Fibroblast of peridontal ligament (primary cell): ENCODE data around the gene CRMP1.

Experiments
- DNase-seq: peaks from one replicate; pipeline ENCODE4 v3.0.0-alpha.2; 2010; ENCODE audit errors: extremely low read depth

Gene CRMP1

DNA sequence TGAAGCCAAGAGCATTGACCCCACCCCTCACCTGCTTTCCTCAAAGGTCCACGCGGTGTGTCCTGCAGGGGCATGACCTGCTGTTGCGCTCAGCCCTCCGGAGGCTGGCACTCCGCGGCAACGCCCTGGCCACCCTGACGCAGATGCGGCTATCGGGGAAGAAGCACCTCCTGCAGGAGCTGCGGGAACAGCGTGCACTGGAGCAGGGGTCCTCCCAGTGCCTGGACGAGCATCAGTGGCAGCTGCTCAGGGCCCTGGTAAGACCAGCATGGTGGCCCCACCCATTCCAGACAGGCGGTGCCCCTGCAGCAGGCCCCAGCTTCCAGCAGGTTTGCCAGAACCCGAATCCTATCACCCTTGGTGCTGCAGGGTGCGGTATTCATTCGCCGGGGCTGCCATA, 95.9 kb downstream of the CRMP1 start:
- no peak for DNase-seq

DNA sequence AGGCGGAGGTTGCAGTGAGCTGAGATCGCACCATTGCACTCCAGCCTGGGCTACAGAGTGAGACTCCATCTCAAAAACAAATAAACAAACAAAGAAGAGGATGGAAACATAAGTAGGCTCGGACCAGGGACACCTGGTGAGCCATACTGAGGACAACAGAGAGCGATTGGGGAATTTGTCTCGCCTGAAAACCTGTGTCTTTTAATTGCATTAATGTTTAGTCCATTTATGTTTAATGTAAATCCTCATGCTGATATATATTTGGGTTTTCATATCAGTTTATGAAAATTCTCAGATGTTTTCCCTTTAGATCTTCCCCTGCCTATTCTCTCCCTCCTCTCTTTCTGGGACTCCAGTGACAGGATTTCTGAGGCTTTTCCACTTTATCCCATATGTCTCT, 97.3 kb downstream of the CRMP1 start:
- no peak for DNase-seq

DNA sequence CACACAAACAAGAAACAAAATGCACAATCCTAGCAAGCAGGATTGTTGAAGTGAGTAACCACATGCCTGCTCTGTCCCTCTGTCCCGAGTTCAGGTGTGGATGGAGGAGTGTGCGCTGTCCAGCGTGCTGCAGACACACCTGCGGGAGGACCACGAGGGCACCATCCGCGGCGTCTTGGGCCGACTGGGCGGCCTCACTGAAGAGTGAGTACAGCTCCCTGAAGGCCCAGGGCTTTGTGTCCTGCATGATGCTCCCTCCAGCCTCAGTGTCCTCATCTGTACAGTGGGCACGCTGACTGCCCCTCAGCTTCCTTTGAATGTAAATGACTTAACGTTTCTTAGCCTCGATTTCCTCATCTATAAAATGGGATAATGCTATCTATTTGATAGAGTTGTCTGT, 99.4 kb downstream of the CRMP1 start:
- DNase-seq, result no peak

DNA sequence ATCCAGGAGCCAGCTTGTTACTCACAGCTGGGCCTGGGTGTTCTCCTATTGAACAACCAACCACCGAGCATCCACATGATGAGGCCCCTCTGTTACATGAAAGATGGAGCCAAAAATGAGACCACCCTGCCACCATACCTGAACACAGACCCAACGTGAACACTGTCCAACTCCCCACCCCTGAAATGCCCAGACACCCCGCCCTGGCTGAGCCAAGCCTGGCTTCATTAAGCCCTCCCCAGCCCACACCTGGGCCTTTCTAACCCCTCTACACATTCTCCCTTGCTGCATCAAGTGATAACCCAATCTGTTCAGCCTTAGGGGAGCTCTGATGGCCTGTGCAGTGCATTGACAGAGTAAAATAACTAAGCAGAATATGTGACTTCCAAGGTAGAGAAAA, 101.2 kb downstream of the CRMP1 start:
- DNase-seq, result no peak

DNA sequence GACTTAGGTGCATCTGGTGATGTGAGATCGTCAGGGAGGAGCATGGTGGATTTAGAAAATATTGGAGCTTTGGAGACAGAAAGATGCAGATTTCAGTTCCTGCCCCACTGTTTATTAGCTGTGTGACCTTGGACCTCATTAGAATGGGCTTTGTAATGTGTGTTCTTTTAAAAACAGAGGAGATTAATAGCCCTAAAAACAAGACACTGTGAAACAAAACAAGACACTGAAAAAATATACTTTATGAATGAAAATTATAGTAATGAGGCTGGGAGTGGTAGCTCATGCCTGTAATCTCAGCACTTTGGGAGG, 102.4 kb downstream of the CRMP1 start:
- DNase-seq, result no peak

DNA sequence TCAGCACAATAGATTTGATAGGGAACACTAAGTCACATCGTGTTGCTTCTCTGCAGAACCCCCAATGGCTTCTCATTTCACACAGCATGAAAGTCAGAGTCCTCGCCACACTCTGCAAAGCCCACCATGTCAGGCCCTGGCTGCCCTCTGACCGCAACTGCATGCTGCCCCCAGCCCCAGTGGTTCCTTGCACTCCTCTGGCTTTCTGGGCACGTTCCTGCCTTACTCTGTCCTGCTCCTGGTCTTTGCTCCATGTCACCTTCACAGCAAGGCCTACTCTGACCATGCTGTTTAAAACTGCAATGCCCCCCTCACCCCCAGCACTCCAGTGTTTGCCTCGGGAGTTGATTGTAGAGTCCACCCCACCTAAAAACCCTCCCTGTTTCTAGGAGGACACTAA, 103.7 kb downstream of the CRMP1 start:
- DNase-seq, result no peak

DNA sequence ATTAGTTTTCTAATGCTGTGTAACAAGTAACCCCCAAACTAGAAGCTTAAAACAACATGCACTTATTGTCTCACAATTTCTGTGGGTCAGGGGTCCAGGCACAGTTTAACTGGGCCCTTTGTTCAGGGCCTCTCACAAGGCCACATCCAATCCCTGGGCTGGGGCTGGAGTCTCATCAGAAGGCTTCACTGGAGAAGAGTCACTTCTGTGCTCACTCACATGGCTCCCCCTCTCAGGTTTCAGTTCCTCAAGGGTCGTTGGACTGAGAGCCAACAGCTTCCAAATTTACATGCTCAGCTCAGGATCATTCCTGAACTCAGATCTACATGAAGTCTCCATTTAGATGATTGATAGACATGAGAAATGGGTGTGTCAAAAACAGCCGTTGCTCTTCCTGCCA, 104.7 kb downstream of the CRMP1 start:
- no peak for DNase-seq

DNA sequence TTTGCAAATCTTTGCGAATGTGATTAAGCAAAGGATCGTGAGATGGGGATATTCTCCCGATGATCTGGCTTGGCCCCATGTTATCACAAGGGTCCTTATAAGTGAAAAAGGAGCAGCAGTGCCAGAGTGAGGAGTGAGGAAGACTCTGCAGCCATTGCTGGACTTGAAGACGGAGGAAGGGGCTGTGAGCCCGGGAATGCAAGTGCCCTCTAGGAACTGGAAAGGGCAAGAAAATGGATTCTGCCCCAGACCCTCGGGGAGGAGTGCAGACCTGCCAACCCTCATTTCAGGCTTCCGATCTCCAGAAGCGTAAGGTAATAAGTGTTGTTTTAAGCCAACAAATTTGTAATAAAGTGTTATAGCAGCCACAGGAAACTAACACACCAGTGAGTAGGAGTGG, 105.6 kb downstream of the CRMP1 start:
- no peak for DNase-seq

DNA sequence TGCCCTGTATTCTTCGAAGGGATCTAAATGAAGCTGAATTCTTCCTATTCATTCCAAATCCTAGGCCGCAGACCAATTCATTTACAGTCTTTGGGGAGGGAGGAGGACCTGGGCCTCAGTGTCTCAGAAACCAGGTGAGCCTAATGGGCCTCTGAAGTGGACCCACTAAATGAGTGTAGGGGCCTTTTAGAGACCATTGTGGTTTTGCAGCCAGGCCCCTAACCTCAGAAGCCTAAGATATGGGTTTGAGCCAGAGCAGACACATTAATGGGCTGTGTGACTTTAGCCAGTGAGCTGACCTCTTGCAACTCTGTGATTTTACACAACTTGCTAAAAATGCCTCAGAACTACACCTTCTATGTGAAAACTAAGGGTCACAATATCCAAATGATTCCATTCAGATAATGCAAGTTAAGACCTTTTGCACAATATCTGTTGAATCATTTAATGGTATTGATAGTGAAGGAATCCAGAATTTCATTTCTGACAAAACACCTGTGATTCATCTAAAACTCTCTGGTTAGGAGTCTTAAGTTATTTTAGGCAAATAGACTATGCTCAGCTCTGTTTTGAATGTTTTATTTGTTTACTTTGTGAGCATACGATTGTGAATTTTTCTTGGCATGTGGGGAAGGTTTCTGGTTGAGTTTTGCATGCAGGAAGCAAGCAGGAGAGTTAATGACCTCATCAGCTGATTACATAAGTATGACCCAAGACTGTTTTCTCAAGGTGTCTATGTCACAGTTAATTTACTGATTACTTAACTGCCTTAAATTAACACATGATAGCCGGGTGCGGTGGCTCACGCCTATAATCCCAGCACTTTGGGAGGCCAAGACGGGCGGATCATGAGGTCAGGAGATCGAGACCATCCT, 106.8 kb downstream of the CRMP1 start:
- DNase-seq, result peak; percentile 86

DNA sequence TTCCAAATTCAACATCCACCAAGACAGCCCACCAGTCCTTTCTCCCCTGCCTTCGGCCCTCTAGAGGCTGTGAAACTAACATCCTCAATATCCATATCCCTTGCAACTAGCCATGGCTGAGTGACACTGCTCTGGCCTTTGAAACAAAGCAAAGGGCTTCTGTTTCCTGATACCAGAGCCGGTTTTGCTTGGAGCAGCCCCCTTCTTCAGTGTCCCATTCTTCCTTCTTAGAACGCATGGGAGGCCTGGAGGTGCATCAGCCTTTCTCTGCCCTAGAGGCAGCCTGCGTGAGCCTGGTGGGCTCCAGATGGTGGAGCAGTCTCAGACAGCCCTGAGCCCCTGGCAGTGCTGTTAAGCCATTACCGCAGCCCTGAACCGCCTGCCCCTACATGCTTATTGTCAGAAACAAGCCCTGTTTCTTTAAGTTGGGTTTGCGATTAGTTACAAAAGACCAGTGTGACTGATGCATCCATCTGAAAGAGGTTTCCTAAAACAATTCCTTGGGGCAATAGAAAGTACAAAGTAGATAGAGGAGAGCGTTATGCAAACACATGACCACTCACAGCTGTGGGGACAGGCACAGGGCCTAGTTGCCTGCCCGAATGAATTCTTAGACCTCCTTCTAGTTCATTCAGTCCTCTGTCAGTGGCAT, 107.8 kb downstream of the CRMP1 start:
- DNase-seq, result peak; percentile 47

DNA sequence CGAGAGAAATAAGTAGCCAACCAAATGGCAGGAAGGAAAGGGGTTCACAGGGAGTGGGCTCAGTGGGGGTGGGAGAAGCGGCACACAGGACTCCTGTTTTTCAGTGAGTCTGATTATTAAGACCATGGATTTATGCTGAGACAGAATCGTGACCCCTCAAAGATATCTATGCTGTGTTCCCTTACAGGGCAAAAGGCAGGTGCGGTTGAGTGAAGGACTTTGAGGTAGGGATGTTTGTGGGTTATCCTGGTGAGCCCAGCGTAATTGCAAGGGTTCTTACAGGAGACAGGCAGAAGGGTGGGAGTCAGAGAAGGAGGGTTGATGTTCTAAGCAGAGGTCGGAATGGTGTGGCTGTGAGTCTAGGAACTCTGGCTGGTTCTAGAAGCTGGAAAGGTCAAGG, 108.9 kb downstream of the CRMP1 start:
- DNase-seq, result no peak

DNA sequence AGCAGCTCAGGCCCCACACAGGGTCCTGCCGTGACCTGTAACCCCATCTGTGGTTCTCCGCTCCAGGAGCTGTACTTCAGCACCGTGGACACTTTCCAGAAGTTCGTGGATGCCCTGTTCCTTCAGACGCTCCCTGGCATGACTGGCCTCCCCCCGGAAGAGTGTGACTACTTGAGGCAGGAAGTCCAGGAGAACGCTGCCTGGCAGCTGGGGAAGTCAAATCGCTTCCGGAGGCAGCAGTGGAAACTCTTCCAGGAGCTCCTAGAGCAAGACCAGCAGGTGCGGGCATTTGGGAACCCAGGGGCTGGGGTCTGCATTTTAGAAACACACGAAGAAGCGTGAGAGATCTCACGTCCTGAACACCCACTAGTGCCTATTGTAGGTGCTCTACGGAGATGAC, 109.4 kb downstream of the CRMP1 start:
- DNase-seq, result no peak

DNA sequence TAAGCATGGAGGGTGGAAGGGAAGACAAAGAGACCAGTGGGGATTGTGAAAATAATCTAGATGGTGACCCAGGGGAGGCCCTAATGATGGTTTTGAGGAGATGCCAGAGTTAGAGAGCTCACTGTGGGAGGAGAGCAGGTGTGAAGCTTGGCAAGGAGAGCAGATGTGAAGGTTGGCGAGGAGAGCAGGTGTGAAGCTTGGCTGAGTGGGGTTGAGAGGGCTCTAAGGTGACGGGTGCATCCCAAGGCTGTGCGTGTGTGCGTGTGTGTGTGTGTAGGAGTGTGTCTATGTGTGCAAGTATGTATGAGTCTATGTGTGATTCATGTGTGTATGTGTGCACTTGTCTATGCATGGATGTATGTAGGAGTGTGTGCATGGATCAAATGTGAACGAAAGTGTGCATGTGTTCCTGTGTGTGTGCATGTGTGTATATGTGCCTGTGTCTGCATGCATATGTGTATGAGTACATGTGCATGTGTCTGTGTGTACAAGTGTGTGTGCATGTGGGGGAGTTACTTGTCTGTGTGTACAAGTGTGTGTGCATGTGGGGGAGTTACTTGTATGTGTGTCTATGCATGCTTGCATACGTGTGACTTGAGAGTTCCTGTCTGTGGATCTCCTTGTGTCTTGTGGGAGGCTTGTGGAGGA, 109.9 kb downstream of the CRMP1 start:
- DNase-seq, result no peak

DNA sequence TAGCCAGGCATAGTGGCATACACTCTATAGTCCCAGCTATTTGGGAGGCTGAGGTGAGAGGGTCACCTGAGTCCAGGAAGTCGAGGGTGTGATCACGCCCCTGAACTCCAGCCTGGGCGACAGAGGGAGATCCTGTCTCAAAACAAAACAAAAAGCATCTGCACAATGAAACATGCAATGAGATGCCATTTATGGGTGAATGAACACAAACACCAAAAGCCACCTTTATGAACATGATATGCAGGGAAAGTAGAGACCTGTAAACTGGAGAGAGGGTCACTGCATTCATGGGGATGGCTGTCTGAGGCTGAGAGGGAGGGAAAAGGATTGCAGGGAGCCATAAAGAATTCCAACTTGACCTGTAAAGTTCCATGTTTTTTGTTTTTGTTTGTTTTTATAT, 111.2 kb downstream of the CRMP1 start:
- DNase-seq, result no peak

DNA sequence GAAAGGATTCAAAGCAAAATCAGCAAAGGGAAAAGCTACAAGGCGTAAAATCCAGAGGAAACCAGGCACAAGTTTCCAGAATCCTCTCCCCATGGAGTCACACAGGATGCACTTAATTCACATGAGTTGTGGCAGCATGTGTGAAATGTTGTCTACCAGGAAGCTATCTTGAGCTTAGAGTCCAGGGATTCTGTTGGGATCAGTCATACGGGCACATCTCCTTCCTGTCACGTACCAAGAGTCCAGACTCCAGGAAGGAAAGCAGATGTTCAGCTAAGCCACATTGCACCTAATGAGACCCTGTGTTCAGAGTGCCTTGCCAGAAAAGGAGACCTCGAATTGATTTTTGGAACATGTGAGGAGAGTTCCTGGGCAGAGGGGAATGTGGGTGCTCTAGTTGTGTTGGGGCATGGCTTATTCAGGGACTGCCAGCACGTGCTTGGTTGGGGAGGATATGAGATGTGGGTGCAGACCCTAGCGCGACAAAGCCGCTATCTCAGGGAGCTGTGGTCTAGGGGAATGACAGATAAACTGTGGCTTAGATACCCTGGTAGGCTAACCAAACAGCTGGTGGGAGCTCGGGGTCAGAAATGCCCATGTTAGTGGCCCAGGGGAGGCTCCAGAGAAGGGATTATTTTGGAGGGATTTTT, 111.9 kb downstream of the CRMP1 start:
- no peak for DNase-seq

DNA sequence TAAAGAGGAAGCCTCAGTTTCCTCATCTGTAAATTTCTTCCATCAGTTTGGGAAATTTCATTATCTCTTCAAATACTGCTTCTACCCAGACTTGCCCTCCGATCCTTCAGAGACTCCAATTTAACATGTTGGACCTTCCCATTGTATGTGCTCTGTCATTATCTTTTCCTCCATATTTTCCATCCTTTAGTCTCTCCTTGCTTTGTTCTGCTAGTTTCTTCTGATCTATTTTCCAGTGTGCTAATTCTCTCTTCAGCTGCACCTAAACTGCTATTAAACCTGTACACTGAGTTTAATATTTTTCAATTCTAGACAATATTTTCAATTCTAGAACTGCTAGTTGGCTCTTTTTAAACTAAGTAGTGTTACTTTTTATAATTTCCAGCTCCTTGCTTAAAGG, 116.4 kb downstream of the CRMP1 start:
- DNase-seq, result no peak

DNA sequence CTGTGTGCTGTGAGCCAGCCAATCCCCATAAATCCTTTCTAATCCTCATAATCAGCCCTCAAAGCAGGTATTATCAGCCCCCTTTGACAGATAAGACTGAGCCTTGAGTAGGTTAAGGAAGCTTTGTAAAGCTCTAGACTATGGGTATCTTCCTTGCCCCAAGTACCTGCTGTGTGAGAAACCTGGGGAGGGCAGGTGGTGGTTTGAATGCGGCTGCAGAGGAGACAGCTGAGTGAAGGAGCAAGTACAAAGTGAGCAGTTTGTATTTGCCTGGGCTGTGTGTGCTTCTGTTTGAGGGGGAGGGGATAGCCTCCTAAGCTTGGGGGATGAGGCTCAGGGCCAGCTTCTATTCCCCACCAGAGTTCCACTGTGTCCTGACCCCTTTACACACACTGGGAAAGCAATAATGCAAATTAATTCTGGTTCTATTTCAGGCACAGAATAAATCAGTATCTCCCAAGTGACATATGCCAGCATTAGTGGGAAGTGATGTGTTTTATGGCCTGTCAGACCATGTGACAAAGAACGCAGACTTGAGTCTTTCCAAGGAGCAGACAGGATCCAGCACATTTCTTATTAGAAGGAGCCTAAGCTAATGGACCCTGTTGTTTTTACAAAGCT, 118.4 kb downstream of the CRMP1 start:
- no peak for DNase-seq

DNA sequence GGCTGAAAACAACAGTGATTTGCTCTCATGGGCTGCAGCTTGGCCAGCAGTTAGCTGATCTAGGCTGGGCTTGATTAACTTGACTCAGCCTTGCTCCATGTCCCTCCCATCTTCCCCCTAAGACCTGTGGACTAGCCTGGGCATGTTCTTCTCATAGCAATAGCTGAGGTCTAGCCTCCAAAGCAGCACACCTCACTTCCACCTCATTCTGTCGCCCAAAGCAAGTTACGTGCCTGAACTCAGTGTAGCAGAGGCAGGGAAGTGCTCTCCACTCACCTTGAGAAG, 119.7 kb downstream of the CRMP1 start:
- peak; percentile 88 for DNase-seq

DNA sequence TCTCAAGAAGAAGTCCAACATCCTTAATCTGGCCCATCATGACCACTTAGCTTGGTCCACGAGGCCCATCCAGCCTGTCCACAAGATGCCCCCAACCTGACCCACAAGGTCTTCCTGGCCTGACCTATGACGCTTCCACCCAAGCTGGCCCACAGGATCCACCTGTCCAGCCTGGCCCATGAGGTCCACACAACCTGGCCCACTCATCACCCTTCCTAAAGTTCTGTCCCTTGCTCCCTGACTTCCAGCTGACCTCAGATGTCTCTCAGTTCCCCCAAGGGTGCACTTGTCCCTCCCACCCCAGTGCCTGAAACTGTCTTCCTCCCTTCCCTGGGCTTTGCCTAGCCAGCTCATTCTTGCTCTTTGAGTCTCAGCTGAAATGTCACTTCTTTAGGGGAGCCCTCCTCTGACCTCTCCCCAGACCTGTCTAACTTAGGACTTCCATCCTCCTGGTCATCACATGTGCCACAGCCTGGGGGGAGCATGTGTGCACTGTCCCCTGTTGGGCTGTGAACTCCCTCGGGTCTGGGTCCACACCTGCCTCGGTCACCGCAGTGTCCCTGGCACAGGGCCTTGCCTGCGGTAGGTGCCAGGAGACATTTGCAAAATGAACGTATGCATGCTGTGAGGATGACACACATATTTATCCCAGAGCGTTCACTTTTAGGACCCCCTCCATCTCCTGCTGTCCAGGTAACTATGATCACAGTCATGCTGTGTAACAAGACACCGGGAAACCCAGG, 120.2 kb downstream of the CRMP1 start:
- DNase-seq, result no peak
